ENCODE measurements around the gene SH3GL3.

Gene SH3GL3

GRCh38 chr15:83449937-83450506, 2.9 kb downstream of the SH3GL3 start:
- no peak for DNase-seq (ENCODE audit: low read depth, low spot score)
- ChIA-PET POLR2A (interaction anchor here (0.7 kb wide), 1 partner anchor 193 kb away, joined by 3 read pairs; no protein-coding TSS in a partner anchor), CTCF (interaction anchor here (1.1 to 2.0 kb wide), 3 partner anchors 115 to 201 kb away, joined by 3 to 7 read pairs (median 5); no protein-coding TSS in a partner anchor)
- no peak for TF ChIP-seq CTCF (IDR thresholded peaks at IDR 0.05; ENCODE audit: insufficient read depth, low read length, missing control alignments)
- H3K4me3 ChIP-seq (ENCODE audit: low read depth, low read length), result no peak overlapping the region

GRCh38 chr15:83457149-83457548, 10.0 kb downstream of the SH3GL3 start:
- POLR2A ChIA-PET, result no interaction called here
- CTCF ChIA-PET, result no interaction called here

GRCh38 chr15:83458381-83458780, 11.2 kb downstream of the SH3GL3 start:
- POLR2A ChIA-PET, result no interaction called here
- TF ChIP-seq CTCF (IDR thresholded peaks at IDR 0.05; ENCODE audit: insufficient read depth, low read length, missing control alignments), result no peak
- CTCF ChIA-PET, result no interaction called here
- no peak overlapping the region for H3K4me3 ChIP-seq (ENCODE audit: low read depth, low read length)
- DNase-seq (ENCODE audit: low read depth, low spot score), result no peak

More at GRCh38 chr15:83457149-83457548, 10.0 kb downstream of the SH3GL3 start:
- DNase-seq (ENCODE audit: low read depth, low spot score), result no peak
- no peak for TF ChIP-seq CTCF (IDR thresholded peaks at IDR 0.05; ENCODE audit: insufficient read depth, low read length, missing control alignments)
- no peak overlapping the region for H3K4me3 ChIP-seq (ENCODE audit: low read depth, low read length)

GRCh38 chr15:83462026-83462425, 14.9 kb downstream of the SH3GL3 start:
- CTCF ChIA-PET, result interaction anchor here (1.5 kb wide), 1 partner anchor 214 kb away, joined by 3 read pairs; no protein-coding TSS in a partner anchor
- TF ChIP-seq CTCF (IDR thresholded peaks at IDR 0.05; ENCODE audit: insufficient read depth, low read length, missing control alignments), result no peak

GRCh38 chr15:83462953-83463433, 15.9 kb downstream of the SH3GL3 start:
- POLR2A ChIA-PET, result no interaction called here
- CTCF ChIA-PET, result interaction anchor here (0.7 to 1.4 kb wide), 2 partner anchors 26 to 96 kb away, joined by 3 to 4 read pairs; no protein-coding TSS in a partner anchor
- no peak for DNase-seq (ENCODE audit: low read depth, low spot score)
- no peak overlapping the region for H3K4me3 ChIP-seq (ENCODE audit: low read depth, low read length)
- TF ChIP-seq CTCF (IDR thresholded peaks at IDR 0.05; ENCODE audit: insufficient read depth, low read length, missing control alignments), result no peak

More at GRCh38 chr15:83462026-83462425, 14.9 kb downstream of the SH3GL3 start:
- POLR2A ChIA-PET, result no interaction called here
- DNase-seq (ENCODE audit: low read depth, low spot score), result no peak
- H3K4me3 ChIP-seq (ENCODE audit: low read depth, low read length), result no peak overlapping the region

- no peak overlapping the region for H3K4me3 ChIP-seq (ENCODE audit: low read depth, low read length)
- no peak for TF ChIP-seq CTCF (IDR thresholded peaks at IDR 0.05; ENCODE audit: insufficient read depth, low read length, missing control alignments)
- ChIA-PET CTCF (no interaction called here), POLR2A (no interaction called here)
- DNase-seq (ENCODE audit: low read depth, low spot score), result no peak
Observed at GRCh38 chr15:83470887-83471286, 23.7 kb downstream of the SH3GL3 start.
